GM06990 (cell line): ENCODE measurements around the gene GABRG3.

Source experiments
- DNase-seq: peaks from one replicate; pipeline ENCODE4 v3.0.0-alpha.2; 2011; ENCODE audit not compliant: insufficient read length; ENCODE audit errors: extremely low read depth
- H3K27me3 ChIP-seq: replicated peaks from 2 replicates; pipeline ENCODE4 v1.6.0; 2011; ENCODE audit warnings: low read length; ENCODE audit not compliant: control insufficient read depth, insufficient read depth
- H3K36me3 ChIP-seq: 2 replicates; pipeline ENCODE4 v1.5.1; 2011; ENCODE audit warnings: low read length; ENCODE audit not compliant: control insufficient read depth, insufficient read depth
- H3K4me3 ChIP-seq: replicated peaks from 2 replicates; pipeline ENCODE4 v1.5.1; 2011; ENCODE audit warnings: low read depth, mild to moderate bottlenecking, control low read depth, low read length
- CTCF ChIP-seq: IDR thresholded peaks from 2 replicates; pipeline ENCODE4 v1.5.1; 2011; ENCODE audit warnings: low read length, control low read depth, mild to moderate bottlenecking, inconsistent platforms; ENCODE audit not compliant: insufficient read depth, poor library complexity, severe bottlenecking

GABRG3 gene

GRCh38 chr15:27573805-27574485 lies 603.0 kb downstream of the GABRG3 start:
- TF ChIP-seq CTCF = no peak
- H3K4me3 ChIP-seq = no peak overlapping the region

GRCh38 chr15:27574541-27575054 lies 603.6 kb downstream of the GABRG3 start:
- peak; percentile 2 for DNase-seq
- no peaks in the 10 kb centered on the region for H3K36me3 ChIP-seq
- no peaks in the 10 kb centered on the region for H3K27me3 ChIP-seq
- TF ChIP-seq CTCF = no peak
- H3K4me3 ChIP-seq = no peak overlapping the region

More at GRCh38 chr15:27573805-27574485, 603.0 kb downstream of the GABRG3 start:
- no peak for DNase-seq
- no peaks in the 10 kb centered on the region for H3K27me3 ChIP-seq
- no peaks in the 10 kb centered on the region for H3K36me3 ChIP-seq

- no peak for TF ChIP-seq CTCF
- H3K27me3 ChIP-seq = no peaks in the 10 kb centered on the region
- no peaks in the 10 kb centered on the region for H3K36me3 ChIP-seq
- no peak overlapping the region for H3K4me3 ChIP-seq
- no peak for DNase-seq
These were observed 604.5 kb downstream of the GABRG3 start for GRCh38 chr15:27575521-27575920.

GRCh38 chr15:27576576-27576975 lies 605.6 kb downstream of the GABRG3 start:
- Histone ChIP-seq H3K36me3 (no peaks in the 10 kb centered on the region), H3K27me3 (no peaks in the 10 kb centered on the region), H3K4me3 (no peak overlapping the region)
- no peak for DNase-seq
- TF ChIP-seq CTCF = no peak

- Histone ChIP-seq H3K27me3 (no peaks in the 10 kb centered on the region), H3K4me3 (no peak overlapping the region), H3K36me3 (no peaks in the 10 kb centered on the region)
- no peak for DNase-seq
- TF ChIP-seq CTCF = no peak
These were observed 608.8 kb downstream of the GABRG3 start for GRCh38 chr15:27579738-27580137.
